Small intestine (tissue), 7 donors: ENCODE data around the gene GUCY1B1. TPM values are rescaled to one million over a fixed set of nuclear protein-coding genes. Genes with fewer than 3 reads are reported as not detected.

Experiments
- DNase-seq, 2 donors: peaks; one replicate each; pipeline versions ENCODE4 v3.0.0 to v3.0.0-alpha.2; 2013
- FAIRE-seq: peaks from 2 replicates; lab custom pipeline; 2012; peaks lifted over from hg19 to GRCh38; lab: Jason Lieb, UNC
- H3K27ac ChIP-seq, 3 donors: one replicate each; pipeline ENCODE4 v1.5.1; 2013; ENCODE audit warnings: low read length in 2 of 3, mild to moderate bottlenecking in 2 of 3, control low read depth in 1 of 3, inconsistent platforms in 1 of 3, low read depth in 1 of 3, moderate library complexity in 1 of 3
- H3K27me3 ChIP-seq, 3 donors: one replicate each; pipeline ENCODE4 v1.6.1; 2013; ENCODE audit warnings: low read length in 3 of 3, inconsistent platforms in 1 of 3; ENCODE audit not compliant: control insufficient read depth in 3 of 3, insufficient read depth in 3 of 3
- H3K36me3 ChIP-seq, 3 donors: one replicate each; pipeline ENCODE4 v1.6.1; 2013; ENCODE audit warnings: low read length in 3 of 3, inconsistent platforms in 1 of 3, low read depth in 1 of 3, mild to moderate bottlenecking in 1 of 3, moderate library complexity in 1 of 3; ENCODE audit not compliant: control insufficient read depth in 3 of 3, insufficient read depth in 2 of 3
- H3K4me1 ChIP-seq, 3 donors: one replicate each; pipeline ENCODE4 v1.6.1; 2013; ENCODE audit warnings: low read length in 2 of 3, inconsistent platforms in 1 of 3, low read depth in 1 of 3, mild to moderate bottlenecking in 1 of 3, moderate library complexity in 1 of 3; ENCODE audit not compliant: control insufficient read depth in 3 of 3, insufficient read depth in 2 of 3
- H3K4me3 ChIP-seq, 3 donors: one replicate each; pipeline ENCODE4 v1.5.1; 2013; ENCODE audit warnings: low read length in 3 of 3, control low read depth in 1 of 3, inconsistent platforms in 1 of 3, low read depth in 1 of 3, mild to moderate bottlenecking in 1 of 3, moderate library complexity in 1 of 3
- H3K9me3 ChIP-seq, 2 donors: one replicate each; pipeline ENCODE4 v1.6.1; 2013; ENCODE audit warnings: low read depth in 1 of 2, low read length in 1 of 2; ENCODE audit not compliant: control insufficient read depth in 2 of 2, insufficient read depth in 1 of 2
- WGBS, 3 donors: extraction: QIAGEN DNeasy Blood & Tissue Kit; methylation state at CpG; one replicate each; pipeline ENCODE4 v1.1.7; 2013; 5-methylcytosine and 5-hydroxymethylcytosine counted together
- polyA plus RNA-seq, 4 donors: library from polyadenylated mRNA; stranded (reverse) in 3 of 4; unstranded in 1 of 4; fragments of 200-250 nt in 3 of 4; fragments of 120-200 nt in 1 of 4; gene quantifications; one replicate each; pipeline versions ENCODE4 v1.2.1 to v1.2.3, GENCODE V29; 2013
- donor health status: healthy with polysubstance abuse.
- donor health status: control.
- donor health status: control.
- donor health status: Bipolar disorder and iron deficiency.
- donor health status: healthy.

The GUCY1B1 gene
- polyA plus RNA-seq, 4 donors = 0.67 to 8.1 (median 3.2) TPM

GRCh38 chr4:155837203-155837796 lies 78.5 kb downstream of the GUCY1B1 start:
- H3K36me3 ChIP-seq = no peaks in the 10 kb centered on the region
- WGBS, 3 donors = 35 to 67% (median 40%) methylated on average over 1 of the region's 1 CpG
- no peaks in the 10 kb centered on the region for H3K9me3 ChIP-seq
- FAIRE-seq = no peak
- no peak overlapping the region for H3K4me3 ChIP-seq
- DNase-seq = no peak
- H3K27ac ChIP-seq = no peak overlapping the region
- H3K27me3 ChIP-seq = no peaks in the 10 kb centered on the region
- H3K4me1 ChIP-seq = no peaks in the 10 kb centered on the region

DNA sequence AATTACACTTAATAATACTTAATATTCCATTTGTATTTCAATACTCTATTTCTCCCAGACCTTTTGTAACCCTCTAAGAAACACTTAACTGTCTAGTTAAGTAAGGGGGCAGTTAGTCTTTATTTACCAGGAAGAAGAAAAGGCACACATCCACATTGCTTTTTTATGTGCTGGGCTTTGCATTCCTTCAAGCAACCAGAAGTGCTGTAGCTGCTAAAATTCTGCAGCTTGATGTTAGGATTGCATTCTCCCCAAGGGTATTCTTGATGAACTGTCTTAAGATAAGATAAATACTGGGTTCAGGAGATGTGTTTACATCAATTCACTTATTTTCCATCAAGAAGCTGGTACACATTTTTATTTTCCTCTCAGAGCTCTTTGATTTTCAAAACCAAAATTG lies 83.3 kb downstream of the GUCY1B1 start:
- H3K4me1 ChIP-seq = no peaks in the 10 kb centered on the region
- H3K27me3 ChIP-seq = no peaks in the 10 kb centered on the region
- H3K9me3 ChIP-seq = no peaks in the 10 kb centered on the region
- no peak overlapping the region for H3K4me3 ChIP-seq
- no peak for DNase-seq
- H3K36me3 ChIP-seq = no peaks in the 10 kb centered on the region
- H3K27ac ChIP-seq = no peak overlapping the region
- no peak for FAIRE-seq

DNA sequence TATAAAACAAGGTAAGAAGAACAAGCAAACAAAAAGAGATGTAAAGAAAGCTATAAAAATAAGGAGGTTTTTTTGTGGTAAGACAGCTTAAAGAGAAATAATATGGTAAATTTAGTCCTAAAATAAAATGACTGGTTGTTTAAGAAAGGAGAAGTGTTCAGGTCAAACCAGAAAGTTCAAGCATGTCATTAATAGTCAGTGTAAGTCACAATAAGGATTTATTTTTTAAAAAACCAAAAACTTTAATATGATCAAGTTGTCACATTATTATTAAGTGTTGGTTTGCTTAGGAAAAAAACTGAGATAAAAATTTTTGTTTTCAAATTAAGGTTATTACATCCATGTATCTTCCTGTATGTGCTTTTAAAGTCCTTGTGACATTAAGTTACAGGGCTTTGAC lies 88.1 kb downstream of the GUCY1B1 start:
- no peaks in the 10 kb centered on the region for H3K4me1 ChIP-seq
- no peak overlapping the region for H3K4me3 ChIP-seq
- peaks cover 0 to 8% of the 10 kb centered on the region in 2 donors for H3K9me3 ChIP-seq
- DNase-seq (no peak), FAIRE-seq (peak; percentile 41)
- H3K27me3 ChIP-seq = no peaks in the 10 kb centered on the region
- H3K36me3 ChIP-seq = no peaks in the 10 kb centered on the region
- H3K27ac ChIP-seq = no peak overlapping the region

- FAIRE-seq (no peak), DNase-seq (no peak)
- Histone ChIP-seq H3K4me1 (no peaks in the 10 kb centered on the region), H3K9me3 (peaks cover 0 to 8% of the 10 kb centered on the region in 2 donors), H3K27ac (no peak overlapping the region), H3K36me3 (no peaks in the 10 kb centered on the region), H3K27me3 (no peaks in the 10 kb centered on the region), H3K4me3 (no peak overlapping the region)
- 63 to 77% (median 70%) methylated on average over 4 of the region's 4 CpGs for WGBS, 3 donors
These were observed 90.2 kb downstream of the GUCY1B1 start for GRCh38 chr4:155849042-155849441.

DNA sequence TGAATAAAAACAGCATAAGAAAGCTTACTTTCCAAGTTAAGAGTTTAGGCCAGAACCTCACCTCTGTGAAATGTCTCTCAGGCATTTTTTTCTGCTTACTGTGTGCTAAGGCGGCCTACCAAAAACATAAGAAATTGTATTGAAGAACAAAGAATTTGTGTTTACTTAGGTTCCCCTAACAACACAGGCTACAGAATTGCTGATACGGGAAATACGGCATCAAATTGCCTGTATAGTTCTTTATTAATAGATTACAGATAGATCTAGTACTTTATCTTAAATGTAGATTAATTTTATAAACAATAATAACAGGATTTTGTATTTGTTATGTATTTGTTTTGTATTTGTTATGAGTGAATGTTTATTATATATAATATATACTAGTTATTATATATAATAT lies 94.4 kb downstream of the GUCY1B1 start:
- H3K27me3 ChIP-seq = no peaks in the 10 kb centered on the region
- WGBS, 3 donors = 89 to 97% (median 95%) methylated on average over 3 of the region's 3 CpGs
- no peak overlapping the region for H3K27ac ChIP-seq
- no peak overlapping the region for H3K4me3 ChIP-seq
- FAIRE-seq = no peak
- H3K36me3 ChIP-seq = no peaks in the 10 kb centered on the region
- no peak for DNase-seq
- peaks cover 0 to 3% of the 10 kb centered on the region in 2 donors for H3K9me3 ChIP-seq
- H3K4me1 ChIP-seq = no peaks in the 10 kb centered on the region

DNA sequence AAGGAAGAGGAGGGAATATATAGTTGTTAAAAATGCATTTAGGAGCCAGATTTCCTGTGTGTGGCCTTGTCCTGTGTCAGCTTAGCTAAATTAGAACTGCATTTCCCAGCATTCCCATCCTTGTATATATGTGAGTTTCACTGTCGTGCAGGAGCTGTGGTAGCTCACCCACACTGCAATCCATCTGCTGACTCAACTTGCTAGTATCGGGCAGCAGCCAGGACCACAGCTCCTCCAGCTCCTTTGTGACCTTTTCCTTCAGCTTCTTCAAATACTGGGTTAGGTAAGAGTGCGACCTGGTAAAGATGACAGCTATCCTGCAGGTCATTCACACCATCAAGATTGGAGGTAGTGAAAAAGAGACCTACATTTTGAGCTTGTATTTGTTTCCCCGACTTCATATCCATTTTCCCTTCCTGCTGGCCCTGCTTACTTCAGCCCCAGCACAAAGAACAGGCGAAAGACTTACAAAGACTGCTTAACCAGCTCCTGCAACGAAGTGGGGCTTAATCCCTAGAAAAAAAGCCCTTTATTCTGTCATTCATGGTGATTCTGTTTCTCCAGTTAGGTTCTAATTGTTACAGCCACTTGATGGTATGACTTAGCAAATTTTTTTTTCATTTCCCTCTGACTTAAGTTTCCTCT lies 95.9 kb downstream of the GUCY1B1 start:
- Histone ChIP-seq H3K4me3 (no peak overlapping the region), H3K4me1 (no peaks in the 10 kb centered on the region), H3K36me3 (no peaks in the 10 kb centered on the region), H3K27ac (no peak overlapping the region), H3K27me3 (no peaks in the 10 kb centered on the region), H3K9me3 (no peaks in the 10 kb centered on the region)
- FAIRE-seq (no peak), DNase-seq (no peak)
- WGBS, 3 donors = 67 to 73% (median 70%) methylated on average over 6 of the region's 6 CpGs

DNA sequence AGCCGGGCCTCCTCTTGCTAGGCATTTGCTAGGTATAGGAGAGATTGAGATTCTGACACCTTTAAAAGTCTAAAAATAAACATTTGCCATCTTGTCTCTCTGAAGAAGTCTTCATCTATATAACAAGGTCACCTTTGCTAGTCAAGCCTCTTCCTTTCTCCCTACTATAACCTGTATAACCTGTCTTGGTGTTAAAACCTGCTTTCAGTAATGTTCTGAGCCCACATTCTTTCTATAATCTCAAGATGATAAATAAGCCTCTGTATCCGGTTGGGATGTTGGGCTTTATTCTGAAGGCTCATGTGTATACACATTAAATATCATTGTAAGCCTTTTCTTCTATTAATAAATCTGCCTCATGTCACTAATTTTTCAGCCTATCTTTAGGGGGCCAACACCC lies 97.1 kb downstream of the GUCY1B1 start:
- DNase-seq (no peak), FAIRE-seq (no peak)
- Histone ChIP-seq H3K4me1 (no peaks in the 10 kb centered on the region), H3K27ac (no peak overlapping the region), H3K4me3 (no peak overlapping the region), H3K27me3 (no peaks in the 10 kb centered on the region), H3K36me3 (no peaks in the 10 kb centered on the region), H3K9me3 (no peaks in the 10 kb centered on the region)
- WGBS, 3 donors = 66 to 82% (median 70%) methylated on average over 2 of the region's 2 CpGs
